Gastroesophageal sphincter (tissue), 3 donors: Measurements from ENCODE around the gene CAMK1G.

Experiments used
- POLR2A ChIP-seq, 2 donors: fragments of 450-650 bp; IDR thresholded peaks; one replicate each; pipeline ENCODE4 v1.6.1; 2017; ENCODE audit warnings: antibody characterized with exemption in 2 of 2, mild to moderate bottlenecking in 2 of 2, moderate library complexity in 1 of 2
- POLR2AphosphoS5 ChIP-seq: sonication (generic); formaldehyde crosslinking; IDR thresholded peaks from one replicate; pipeline ENCODE4 v1.6.1; 2017; ENCODE audit warnings: antibody characterized with exemption
- TF ChIP-seq, protein P1 (sequence below), 4 experiments: fragments of 200-600 bp in 2 of 4; fragments of 450-650 bp in 2 of 4; sonication (generic) in 1 of 4; IDR thresholded peaks; one replicate each; pipeline ENCODE4 v1.5.1; 2017 to 2019; ENCODE audit warnings: antibody characterized with exemption in 4 of 4, mild to moderate bottlenecking in 2 of 4, moderate library complexity in 2 of 4

- TF ChIP-seq POLR2AphosphoS5 (no peak), POLR2A (IDR thresholded peaks at IDR 0.05) (no peak)
- TF ChIP-seq, protein P1, sequence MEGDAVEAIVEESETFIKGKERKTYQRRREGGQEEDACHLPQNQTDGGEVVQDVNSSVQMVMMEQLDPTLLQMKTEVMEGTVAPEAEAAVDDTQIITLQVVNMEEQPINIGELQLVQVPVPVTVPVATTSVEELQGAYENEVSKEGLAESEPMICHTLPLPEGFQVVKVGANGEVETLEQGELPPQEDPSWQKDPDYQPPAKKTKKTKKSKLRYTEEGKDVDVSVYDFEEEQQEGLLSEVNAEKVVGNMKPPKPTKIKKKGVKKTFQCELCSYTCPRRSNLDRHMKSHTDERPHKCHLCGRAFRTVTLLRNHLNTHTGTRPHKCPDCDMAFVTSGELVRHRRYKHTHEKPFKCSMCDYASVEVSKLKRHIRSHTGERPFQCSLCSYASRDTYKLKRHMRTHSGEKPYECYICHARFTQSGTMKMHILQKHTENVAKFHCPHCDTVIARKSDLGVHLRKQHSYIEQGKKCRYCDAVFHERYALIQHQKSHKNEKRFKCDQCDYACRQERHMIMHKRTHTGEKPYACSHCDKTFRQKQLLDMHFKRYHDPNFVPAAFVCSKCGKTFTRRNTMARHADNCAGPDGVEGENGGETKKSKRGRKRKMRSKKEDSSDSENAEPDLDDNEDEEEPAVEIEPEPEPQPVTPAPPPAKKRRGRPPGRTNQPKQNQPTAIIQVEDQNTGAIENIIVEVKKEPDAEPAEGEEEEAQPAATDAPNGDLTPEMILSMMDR (IDR thresholded peaks at IDR 0.05) = no peak
Observed at GRCh38 chr1:209617755-209618154, 34.2 kb downstream of the CAMK1G start.
